Neutrophil (primary cell): ENCODE data around the gene C5AR1.
A peak's percentile ranks its signal among the peaks of the same experiment; 100 is the strongest.
"Not testable (repeated sequence)": the region's sequence is repeated elsewhere in the genome, so short reads cannot be mapped to it uniquely, and the experiment has no call there.

Source experiments
- H3K27ac ChIP-seq: fragments of 200-600 bp; sonication (generic); 2 replicates; pipeline ENCODE4 v1.5.1; 2016; ENCODE audit warnings: mild to moderate bottlenecking, moderate library complexity
- H3K27me3 ChIP-seq: fragments of 200-600 bp; sonication (generic); 2 replicates; pipeline ENCODE4 v1.6.0; 2016; ENCODE audit warnings: mild to moderate bottlenecking
- H3K36me3 ChIP-seq: fragments of 200-600 bp; sonication (generic); 2 replicates; pipeline ENCODE4 v1.5.1; 2017
- H3K4me1 ChIP-seq, 2 experiments: fragments of 200-600 bp in 1 of 2; sonication (generic) in 1 of 2; 1 replicate in 1 of 2; 2 replicates in 1 of 2; pipeline versions ENCODE4 v1.5.1 to v1.6.1; 2013 to 2016; ENCODE audit warnings: low read depth in 1 of 2, low read length in 1 of 2, mild to moderate bottlenecking in 1 of 2, moderate library complexity in 1 of 2; ENCODE audit not compliant: control insufficient read depth in 1 of 2, insufficient read depth in 1 of 2
- H3K4me3 ChIP-seq, 2 experiments: fragments of 200-600 bp in 1 of 2; sonication (generic) in 1 of 2; 1 replicate in 1 of 2; 2 replicates in 1 of 2; pipeline ENCODE4 v1.5.1; 2013 to 2016; ENCODE audit warnings: low read depth in 1 of 2, low read length in 1 of 2, mild to moderate bottlenecking in 1 of 2, moderate library complexity in 1 of 2
- H3K9me3 ChIP-seq: fragments of 200-600 bp; sonication (generic); 2 replicates; pipeline ENCODE4 v1.5.1; 2016
- TF ChIP-seq, protein P1 (sequence below): fragments of 200-600 bp; sonication (generic); IDR thresholded peaks from 2 replicates; pipeline ENCODE4 v1.5.1; 2016; ENCODE audit warnings: antibody characterized with exemption

The C5AR1 gene

GRCh38 chr19:47309608-47310007, at the start of gene C5AR1:
Gene C5AR1 (plus strand): TSS chr19:47309861. CDS start chr19:47309896, 35 bp downstream.
- H3K27ac ChIP-seq: peak within 1 kb of the TSS; percentile 100
- H3K36me3 ChIP-seq: peaks cover 37% of the 10 kb centered on the region
- peaks cover 72 to 78% of the 10 kb centered on the region in 2 experiments for H3K4me1 ChIP-seq
- H3K4me3 ChIP-seq: peak within 1 kb of the TSS; percentile 84 to 96
- TF ChIP-seq, protein P1, sequence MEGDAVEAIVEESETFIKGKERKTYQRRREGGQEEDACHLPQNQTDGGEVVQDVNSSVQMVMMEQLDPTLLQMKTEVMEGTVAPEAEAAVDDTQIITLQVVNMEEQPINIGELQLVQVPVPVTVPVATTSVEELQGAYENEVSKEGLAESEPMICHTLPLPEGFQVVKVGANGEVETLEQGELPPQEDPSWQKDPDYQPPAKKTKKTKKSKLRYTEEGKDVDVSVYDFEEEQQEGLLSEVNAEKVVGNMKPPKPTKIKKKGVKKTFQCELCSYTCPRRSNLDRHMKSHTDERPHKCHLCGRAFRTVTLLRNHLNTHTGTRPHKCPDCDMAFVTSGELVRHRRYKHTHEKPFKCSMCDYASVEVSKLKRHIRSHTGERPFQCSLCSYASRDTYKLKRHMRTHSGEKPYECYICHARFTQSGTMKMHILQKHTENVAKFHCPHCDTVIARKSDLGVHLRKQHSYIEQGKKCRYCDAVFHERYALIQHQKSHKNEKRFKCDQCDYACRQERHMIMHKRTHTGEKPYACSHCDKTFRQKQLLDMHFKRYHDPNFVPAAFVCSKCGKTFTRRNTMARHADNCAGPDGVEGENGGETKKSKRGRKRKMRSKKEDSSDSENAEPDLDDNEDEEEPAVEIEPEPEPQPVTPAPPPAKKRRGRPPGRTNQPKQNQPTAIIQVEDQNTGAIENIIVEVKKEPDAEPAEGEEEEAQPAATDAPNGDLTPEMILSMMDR: peak; percentile 67
- H3K27me3 ChIP-seq: no peaks in the 10 kb centered on the region
- H3K9me3 ChIP-seq: no peaks in the 10 kb centered on the region

- Histone ChIP-seq H3K27ac (no peak overlapping the region), H3K27me3 (no peaks in the 10 kb centered on the region), H3K9me3 (no peaks in the 10 kb centered on the region), H3K4me3 (no peak overlapping the region), H3K36me3 (peaks cover 62% of the 10 kb centered on the region), H3K4me1 (peaks cover 22 to 44% of the 10 kb centered on the region in 2 experiments)
- TF ChIP-seq, protein P1: no peak
Measured at GRCh38 chr19:47260476-47260875, 49.2 kb upstream of the C5AR1 start.

DNA sequence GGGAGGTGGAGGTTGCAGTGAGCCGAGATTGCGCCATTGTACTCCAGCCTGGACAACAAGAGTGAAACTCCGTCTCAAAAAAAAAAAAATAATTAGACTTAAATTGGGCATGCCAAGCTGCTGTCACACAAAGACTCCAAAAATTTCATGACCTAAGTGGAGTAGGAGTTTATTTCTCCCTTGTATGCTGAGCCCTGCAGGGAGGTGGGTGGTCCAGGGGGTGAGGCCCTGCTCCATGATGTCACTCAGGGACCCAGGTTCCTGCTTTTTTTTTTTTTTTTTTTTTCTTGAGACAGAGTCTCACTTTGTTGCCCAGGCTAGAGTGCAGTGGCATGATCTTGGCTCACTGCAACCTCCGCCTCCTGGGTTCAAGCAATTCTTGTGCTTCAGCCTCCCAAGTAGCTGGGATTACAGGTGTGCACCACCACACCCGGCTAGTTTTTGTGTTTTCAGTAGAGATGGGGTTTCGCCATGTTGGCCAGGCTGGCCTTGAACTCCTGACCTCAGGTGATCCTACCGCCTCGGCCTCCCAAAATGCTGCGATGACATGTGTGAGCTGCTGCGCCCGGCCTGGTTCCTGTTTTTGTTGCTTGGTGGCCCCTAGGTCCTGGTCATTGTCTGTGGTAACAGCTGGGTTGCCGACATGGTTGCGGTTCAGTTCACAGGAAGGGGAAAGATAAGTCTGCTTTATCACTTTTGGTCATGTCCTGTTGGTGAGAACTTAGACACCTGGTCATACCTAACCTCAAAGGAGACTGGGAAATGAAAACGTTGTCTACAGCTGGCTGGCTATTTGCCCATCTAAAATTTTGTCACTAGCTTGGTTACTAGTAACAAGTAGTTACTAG, 47.5 kb upstream of the C5AR1 start:
- Histone ChIP-seq H3K36me3 (peaks cover 79% of the 10 kb centered on the region), H3K4me1 (peaks cover 18 to 35% of the 10 kb centered on the region in 2 experiments), H3K27ac (peak overlapping the region; percentile 82)
- TF ChIP-seq, protein P1: peak; percentile 15
- H3K9me3 ChIP-seq, H3K27me3 ChIP-seq, H3K4me3 ChIP-seq: not testable (repeated sequence)

- peaks cover 86% of the 10 kb centered on the region for H3K36me3 ChIP-seq
- no peak overlapping the region for H3K4me3 ChIP-seq
Measured at GRCh38 chr19:47264629-47265028, 45.0 kb upstream of the C5AR1 start.

GRCh38 chr19:47266401-47266941, 43.2 kb upstream of the C5AR1 start:
- TF ChIP-seq, protein P1: no peak

More at GRCh38 chr19:47264629-47265028, 45.0 kb upstream of the C5AR1 start:
- TF ChIP-seq, protein P1: no peak
- no peak overlapping the region for H3K27ac ChIP-seq
- H3K27me3 ChIP-seq: no peaks in the 10 kb centered on the region
- no peaks in the 10 kb centered on the region for H3K9me3 ChIP-seq
- H3K4me1 ChIP-seq: peaks cover 8 to 18% of the 10 kb centered on the region in 2 experiments

More at GRCh38 chr19:47266401-47266941, 43.2 kb upstream of the C5AR1 start:
- H3K4me1 ChIP-seq: peaks cover 8 to 14% of the 10 kb centered on the region in 2 experiments
- peaks cover 87% of the 10 kb centered on the region for H3K36me3 ChIP-seq
- H3K27me3 ChIP-seq: no peaks in the 10 kb centered on the region
- no peak overlapping the region for H3K27ac ChIP-seq
- no peak overlapping the region for H3K4me3 ChIP-seq
- H3K9me3 ChIP-seq: no peaks in the 10 kb centered on the region
